BE2C (cell line): ENCODE data around the gene GRID1.

Source experiments
- DNase-seq: peaks from one replicate; pipeline ENCODE4 v3.0.0-alpha.2; 2020
- H3K27me3 ChIP-seq: fragments of 250-450 bp; sonication (Bioruptor Pico); 2 replicates; pipeline ENCODE4 v1.5.1; 2020; ENCODE audit warnings: mild to moderate bottlenecking
- H3K36me3 ChIP-seq: fragments of 250-450 bp; sonication (Bioruptor Pico); 2 replicates; pipeline ENCODE4 v1.5.1; 2020; ENCODE audit warnings: mild to moderate bottlenecking
- H3K4me1 ChIP-seq: fragments of 250-450 bp; sonication (Bioruptor Pico); 2 replicates; pipeline ENCODE4 v1.5.1; 2020
- H3K4me3 ChIP-seq: 2 replicates; pipeline ENCODE4 v1.5.1; 2011; ENCODE audit warnings: low read depth, low read length
- H3K9me3 ChIP-seq: fragments of 250-450 bp; sonication (Bioruptor Pico); 2 replicates; pipeline ENCODE4 v1.5.1; 2020
- TF ChIP-seq, protein P1 (sequence below): IDR thresholded peaks from 2 replicates; pipeline ENCODE4 v1.5.1; 2012; ENCODE audit warnings: mild to moderate bottlenecking, low read depth, low read length

Gene GRID1

DNA sequence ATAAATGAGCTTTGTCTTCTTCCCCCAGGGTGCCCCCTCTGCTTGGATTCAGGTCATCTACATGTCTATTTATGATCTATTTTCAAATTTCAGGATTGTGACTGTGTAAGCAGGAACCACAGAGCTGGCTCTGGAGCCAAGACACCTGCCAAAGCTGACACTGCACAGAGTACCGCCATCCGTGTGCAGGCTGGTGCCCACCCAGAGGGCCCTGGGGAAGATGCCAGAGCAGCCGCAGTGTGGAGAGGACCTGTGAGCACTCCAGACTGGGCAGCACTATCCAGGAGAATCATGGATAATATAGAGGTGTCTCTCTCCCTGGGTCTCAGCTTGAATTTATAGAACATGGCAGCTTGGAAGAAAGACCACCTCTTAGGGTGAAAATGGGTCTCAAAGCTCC, 577.5 kb downstream of the GRID1 start:
- TF ChIP-seq, protein P1, sequence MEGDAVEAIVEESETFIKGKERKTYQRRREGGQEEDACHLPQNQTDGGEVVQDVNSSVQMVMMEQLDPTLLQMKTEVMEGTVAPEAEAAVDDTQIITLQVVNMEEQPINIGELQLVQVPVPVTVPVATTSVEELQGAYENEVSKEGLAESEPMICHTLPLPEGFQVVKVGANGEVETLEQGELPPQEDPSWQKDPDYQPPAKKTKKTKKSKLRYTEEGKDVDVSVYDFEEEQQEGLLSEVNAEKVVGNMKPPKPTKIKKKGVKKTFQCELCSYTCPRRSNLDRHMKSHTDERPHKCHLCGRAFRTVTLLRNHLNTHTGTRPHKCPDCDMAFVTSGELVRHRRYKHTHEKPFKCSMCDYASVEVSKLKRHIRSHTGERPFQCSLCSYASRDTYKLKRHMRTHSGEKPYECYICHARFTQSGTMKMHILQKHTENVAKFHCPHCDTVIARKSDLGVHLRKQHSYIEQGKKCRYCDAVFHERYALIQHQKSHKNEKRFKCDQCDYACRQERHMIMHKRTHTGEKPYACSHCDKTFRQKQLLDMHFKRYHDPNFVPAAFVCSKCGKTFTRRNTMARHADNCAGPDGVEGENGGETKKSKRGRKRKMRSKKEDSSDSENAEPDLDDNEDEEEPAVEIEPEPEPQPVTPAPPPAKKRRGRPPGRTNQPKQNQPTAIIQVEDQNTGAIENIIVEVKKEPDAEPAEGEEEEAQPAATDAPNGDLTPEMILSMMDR, result no peak
- Histone ChIP-seq H3K27me3 (no peaks in the 10 kb centered on the region), H3K9me3 (no peaks in the 10 kb centered on the region)

DNA sequence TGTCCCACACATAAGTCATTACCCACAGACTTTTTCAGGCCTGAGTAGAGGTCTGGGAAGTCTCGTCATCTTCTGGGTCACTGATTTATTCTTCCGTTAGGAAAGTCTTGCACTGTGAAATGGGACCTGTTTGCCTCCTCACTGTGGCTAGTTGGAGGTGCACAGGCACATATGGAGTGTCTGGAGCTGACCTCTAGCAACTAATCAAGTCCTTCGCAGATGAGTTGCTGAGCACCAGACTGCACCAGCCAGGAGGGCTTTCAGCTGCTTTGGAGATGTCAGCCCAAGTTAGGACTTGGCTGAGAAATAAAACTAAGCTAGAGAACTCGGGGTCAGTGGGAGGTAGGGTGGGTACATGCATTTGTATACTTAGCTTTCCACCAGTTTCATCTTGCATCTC, 578.0 kb downstream of the GRID1 start:
- Histone ChIP-seq H3K9me3 (no peaks in the 10 kb centered on the region), H3K36me3 (no peaks in the 10 kb centered on the region), H3K4me3 (no peak overlapping the region), H3K4me1 (peaks cover 22% of the 10 kb centered on the region), H3K27me3 (no peaks in the 10 kb centered on the region)
- DNase-seq, result no peak
- TF ChIP-seq, protein P1, result no peak

More for the DNA sequence above, 577.5 kb downstream of the GRID1 start:
- Histone ChIP-seq H3K4me1 (peaks cover 22% of the 10 kb centered on the region), H3K36me3 (no peaks in the 10 kb centered on the region), H3K4me3 (no peak overlapping the region)
- DNase-seq, result no peak

DNA sequence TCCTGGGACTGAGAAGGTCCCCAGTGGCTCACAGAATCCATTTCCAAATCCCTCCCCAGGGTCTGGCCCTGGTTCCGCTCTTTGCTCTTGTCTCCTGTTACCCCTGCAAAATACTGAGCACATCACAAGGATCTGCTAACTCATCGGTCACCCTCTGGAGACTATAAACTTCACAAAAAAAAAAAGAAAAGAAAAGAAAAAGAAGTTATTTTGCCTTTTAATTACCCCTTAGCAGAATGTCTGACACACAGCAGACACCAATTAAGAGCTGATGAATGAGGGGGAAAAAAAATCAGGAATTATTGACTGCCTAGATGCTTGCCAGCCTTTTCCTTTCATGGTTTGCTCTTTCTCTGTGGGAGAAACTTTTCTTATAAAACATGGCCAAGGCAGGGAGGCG, 578.7 kb downstream of the GRID1 start:
- Histone ChIP-seq H3K4me1 (peaks cover 22% of the 10 kb centered on the region), H3K9me3 (no peaks in the 10 kb centered on the region), H3K27me3 (no peaks in the 10 kb centered on the region), H3K36me3 (no peaks in the 10 kb centered on the region), H3K4me3 (no peak overlapping the region)
- DNase-seq, result no peak
- TF ChIP-seq, protein P1, result no peak

DNA sequence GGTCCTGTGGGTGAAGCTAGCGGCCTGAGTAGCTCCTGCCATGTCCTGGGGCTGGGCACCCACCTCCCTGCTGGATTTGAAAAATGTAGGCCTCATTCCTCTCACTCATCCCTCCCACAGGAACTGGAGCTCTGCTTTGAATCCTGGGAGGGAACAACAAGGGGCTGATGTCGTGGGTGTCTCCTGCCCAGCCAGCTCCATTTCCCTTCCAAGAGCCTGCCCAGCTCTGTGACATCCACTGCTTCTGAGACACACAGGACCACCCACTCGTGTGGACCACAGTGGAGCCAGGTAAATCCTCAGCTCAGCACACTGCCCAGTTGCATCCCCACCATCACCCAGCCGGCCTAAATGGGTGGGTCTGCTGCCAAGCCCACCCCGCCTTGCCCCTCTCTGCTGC, 579.2 kb downstream of the GRID1 start:
- Histone ChIP-seq H3K4me1 (peaks cover 22% of the 10 kb centered on the region), H3K4me3 (no peak overlapping the region), H3K9me3 (no peaks in the 10 kb centered on the region), H3K27me3 (no peaks in the 10 kb centered on the region), H3K36me3 (no peaks in the 10 kb centered on the region)
- no peak for DNase-seq
- TF ChIP-seq, protein P1, result 0 out of 2 replicates have a peak, but pooled peaks have one; percentile 11

DNA sequence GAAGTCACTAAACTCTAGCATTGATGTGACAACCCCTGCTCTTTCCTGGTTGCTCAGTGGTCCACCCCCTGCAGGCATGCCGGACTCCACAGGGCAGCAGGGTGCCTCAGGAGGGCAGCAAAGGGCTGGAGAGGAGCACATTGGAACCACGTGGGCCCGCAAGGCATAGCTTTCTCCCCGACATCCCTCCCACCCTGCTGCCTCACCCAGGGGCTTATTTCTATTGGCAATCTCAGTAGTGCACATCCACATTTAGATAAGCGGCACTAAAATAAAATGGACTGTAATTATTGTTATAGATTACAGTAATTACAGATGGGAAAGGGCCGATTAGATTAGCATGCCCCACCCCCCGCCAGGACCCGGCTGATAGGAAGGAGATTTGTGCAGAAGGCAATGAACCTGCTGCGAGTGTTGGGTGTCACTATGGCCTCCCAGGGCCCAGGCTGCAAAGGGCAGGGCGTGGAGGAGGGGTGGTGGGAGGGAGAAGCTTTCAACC, 580.1 kb downstream of the GRID1 start:
- peak; percentile 84 for DNase-seq
- no peaks in the 10 kb centered on the region for H3K9me3 ChIP-seq
- H3K27me3 ChIP-seq, result no peaks in the 10 kb centered on the region
- H3K4me1 ChIP-seq, result peaks cover 22% of the 10 kb centered on the region
- H3K4me3 ChIP-seq, result no peak overlapping the region
- TF ChIP-seq, protein P1, result peak; percentile 79
- no peaks in the 10 kb centered on the region for H3K36me3 ChIP-seq

DNA sequence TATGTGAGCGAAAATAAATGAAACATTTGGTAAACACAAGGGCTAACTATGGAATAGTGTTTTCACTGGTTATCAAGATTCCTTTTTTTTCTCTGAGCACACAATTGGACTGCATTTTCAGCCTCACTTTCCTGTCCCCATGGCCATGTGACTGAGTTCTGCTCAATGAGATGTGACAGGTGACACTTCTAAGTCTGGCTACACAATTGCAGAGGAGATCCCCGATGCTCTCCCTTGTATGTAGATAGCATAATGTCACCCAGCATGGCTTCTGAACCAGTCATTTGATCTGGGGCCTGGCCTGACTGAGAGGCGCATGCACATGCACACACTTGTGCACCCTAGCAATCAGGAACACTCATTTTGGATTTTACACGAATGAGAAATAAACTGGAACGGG, 581.8 kb downstream of the GRID1 start:
- TF ChIP-seq, protein P1, result no peak
- Histone ChIP-seq H3K9me3 (no peaks in the 10 kb centered on the region), H3K4me1 (peaks cover 20% of the 10 kb centered on the region), H3K4me3 (no peak overlapping the region), H3K27me3 (no peaks in the 10 kb centered on the region), H3K36me3 (no peaks in the 10 kb centered on the region)
- DNase-seq, result no peak
